ENCODE measurements around the gene NT5DC1. TPM values are rescaled to one million over a fixed set of nuclear protein-coding genes. Genes with fewer than 3 reads are reported as not detected.

The NT5DC1 gene
- total RNA-seq, result 46.0 TPM
- long read RNA-seq, full-length matches to known transcripts, result 64 of 73 reads
- long read RNA-seq, partial matches to known transcripts, result 2 of 73 reads
- long read RNA-seq, other reads (novel, unspliced or antisense), result 7 of 73 reads

- Histone ChIP-seq H3K4me3 (peak within 1 kb of the TSS; percentile 84), H3K27ac (peak within 1 kb of the TSS; percentile 98), H3K27me3 (ENCODE audit: low read depth) (no peaks in the 10 kb centered on the region), H3K9me3 (peaks cover 9% of the 10 kb centered on the region), H3K4me1 (peaks cover 46% of the 10 kb centered on the region), H3K36me3 (no peaks in the 10 kb centered on the region)
- ATAC-seq (peak; percentile 98), DNase-seq (peak; percentile 90)
- TF ChIP-seq CTCF (IDR thresholded peaks at IDR 0.05), result peak; percentile 50
- intact Hi-C loops (cut with DNase I), result no loop called here
These were observed at the start of gene NT5DC1 for GRCh38 chr6:116100419-116101301. TSS of gene NT5DC1 (plus strand) at chr6:116100853. CDS start at chr6:116100931, 78 bp downstream.

GRCh38 chr6:116051244-116051643 lies 49.4 kb upstream of the NT5DC1 start:
- Histone ChIP-seq H3K4me3 (no peak overlapping the region), H3K27ac (no peak overlapping the region), H3K9me3 (no peaks in the 10 kb centered on the region), H3K4me1 (no peaks in the 10 kb centered on the region), H3K36me3 (no peaks in the 10 kb centered on the region), H3K27me3 (ENCODE audit: low read depth) (no peaks in the 10 kb centered on the region)
- ATAC-seq, result no peak
- no peak for TF ChIP-seq CTCF (IDR thresholded peaks at IDR 0.05)
- no peak for DNase-seq
- intact Hi-C loops (cut with DNase I), result no loop called here

- Histone ChIP-seq H3K4me3 (no peak overlapping the region), H3K36me3 (no peaks in the 10 kb centered on the region), H3K9me3 (no peaks in the 10 kb centered on the region), H3K27me3 (ENCODE audit: low read depth) (no peaks in the 10 kb centered on the region), H3K27ac (no peak overlapping the region), H3K4me1 (peaks cover 9% of the 10 kb centered on the region)
- no peak for TF ChIP-seq CTCF (IDR thresholded peaks at IDR 0.05)
- intact Hi-C loops (cut with DNase I), result no loop called here
- no peak for DNase-seq
- ATAC-seq, result no peak
These were observed 45.1 kb upstream of the NT5DC1 start for GRCh38 chr6:116055513-116055912.

GRCh38 chr6:116057766-116058165 lies 42.9 kb upstream of the NT5DC1 start:
- DNase-seq, result no peak
- no peak overlapping the region for H3K27ac ChIP-seq
- ATAC-seq, result no peak
- H3K4me3 ChIP-seq, result peak overlapping the region; percentile 31
- H3K27me3 ChIP-seq (ENCODE audit: low read depth), result no peaks in the 10 kb centered on the region
- intact Hi-C loops (cut with DNase I), result no loop called here
- no peaks in the 10 kb centered on the region for H3K9me3 ChIP-seq
- H3K36me3 ChIP-seq, result no peaks in the 10 kb centered on the region
- peaks cover 9% of the 10 kb centered on the region for H3K4me1 ChIP-seq
- TF ChIP-seq CTCF (IDR thresholded peaks at IDR 0.05), result no peak

- TF ChIP-seq CTCF (IDR thresholded peaks at IDR 0.05), result no peak
- intact Hi-C loops (cut with DNase I), result no loop called here
- H3K27ac ChIP-seq, result peak overlapping the region; percentile 82
- peaks cover 9% of the 10 kb centered on the region for H3K4me1 ChIP-seq
- no peaks in the 10 kb centered on the region for H3K36me3 ChIP-seq
- H3K9me3 ChIP-seq, result no peaks in the 10 kb centered on the region
- ATAC-seq, result peak; percentile 85 to 88
- DNase-seq, result peak; percentile 49
- H3K27me3 ChIP-seq (ENCODE audit: low read depth), result no peaks in the 10 kb centered on the region
- H3K4me3 ChIP-seq, result peak overlapping the region; percentile 50
These were observed 40.7 kb upstream of the NT5DC1 start for GRCh38 chr6:116059713-116060571.

Measured in lower lobe of right lung (tissue), 2 donors.